A549 treated with RU486 at 1 μM for 4 hours (cell line): ENCODE results near the gene HHAT. TPM values are rescaled to one million over a fixed set of nuclear protein-coding genes. Genes with fewer than 3 reads are reported as not detected.

Experiments used
- total RNA-seq: library from RNA; stranded (reverse); fragments of 200-300 nt; extraction: Qiagen RNA extraction; gene quantifications from 5 replicates; pipeline ENCODE4 v1.2.3, GENCODE V29; 2022; ENCODE audit warnings: low read depth

HHAT gene
- 1.7 to 2.2 TPM (median 1.8 TPM) in 5 replicates for total RNA-seq

GRCh38 chr1:210328746-210329503 is at the start of gene HHAT:
Gene HHAT, plus strand, starts transcription at chr1:210328902. Its CDS starts 20,074 bp downstream, at chr1:210348976.

Other genes starting within 250 kb of the HHAT start
- gene SERTAD4, start 96.1 kb upstream of the HHAT start, total RNA-seq: 0.63 to 1.5 TPM (median 0.89 TPM) in 5 replicates